Gastrocnemius medialis (tissue), 4 donors: ENCODE measurements around the gene FBXL13.

Source experiments
- CTCF ChIP-seq, 5 experiments: fragments of 450-650 bp in 3 of 5; fragments of 200-600 bp in 2 of 5; sonication (generic) in 2 of 5; IDR thresholded peaks in 4 of 5; conservative IDR thresholded peaks in 1 of 5; 1 replicate in 4 of 5; 2 replicates in 1 of 5; pipeline ENCODE4 v1.5.1; 2016 to 2019; ENCODE audit warnings: antibody characterized with exemption in 5 of 5, mild to moderate bottlenecking in 3 of 5, moderate library complexity in 3 of 5
- POLR2A ChIP-seq, 2 donors: fragments of 450-650 bp; IDR thresholded peaks; one replicate each; pipeline ENCODE4 v1.6.1; 2017; ENCODE audit warnings: antibody characterized with exemption in 2 of 2, mild to moderate bottlenecking in 2 of 2, moderate library complexity in 2 of 2

GRCh38 chr7:102864958-102865357 lies 209.6 kb downstream of the FBXL13 start:
- TF ChIP-seq CTCF (IDR thresholded peaks at IDR 0.05 in 4 of 5, conservative IDR thresholded peaks at IDR 0.05 in 1 of 5) (no peak), POLR2A (IDR thresholded peaks at IDR 0.05) (no peak)
